Measurements from ENCODE around the gene GCNT4. TPM values are rescaled to one million over a fixed set of nuclear protein-coding genes. Genes with fewer than 3 reads are reported as not detected.

The GCNT4 gene
- polyA plus RNA-seq, 3 donors = 0.01 TPM; not detected in 2

DNA sequence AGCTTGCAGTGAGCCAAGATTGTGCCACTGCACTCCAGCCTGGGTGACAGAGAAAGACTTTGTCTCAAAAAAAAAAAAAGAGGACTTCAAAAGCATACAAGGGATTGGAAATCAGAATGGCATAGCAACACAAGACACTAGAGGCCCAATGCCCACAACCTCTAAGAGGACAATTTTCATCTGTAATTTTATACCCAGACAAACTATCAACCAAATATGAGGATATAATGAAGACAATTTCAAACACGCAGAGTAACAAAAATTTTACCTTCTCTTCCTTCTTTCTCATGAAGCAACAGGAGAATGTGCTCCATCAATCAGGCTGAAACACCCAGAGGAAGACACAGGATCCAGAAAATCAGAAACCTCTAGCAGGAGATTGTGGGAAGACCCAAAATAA, 46.8 kb downstream of the GCNT4 start:
- no peak overlapping the region for H3K9ac ChIP-seq (ENCODE audit: insufficient read depth, low read length, poor library complexity, severe bottlenecking)
- H3K4me2 ChIP-seq (replicated peaks; ENCODE audit: extremely low read depth, low read length, poor library complexity, severe bottlenecking) = no peak overlapping the region
- H3K9me3 Mint-ChIP-seq = peaks cover 9 to 20% (median 14%) of the 10 kb centered on the region in 7 donors
- H2AFZ ChIP-seq (ENCODE audit: insufficient read depth, low read depth, low read length, poor library complexity, severe bottlenecking) = no peak overlapping the region
- no peaks in the 10 kb centered on the region for H3K27me3 ChIP-seq (ENCODE audit: control insufficient read depth in 2 of 2, insufficient read depth in 2 of 2, low read length in 2 of 2)
- no peaks in the 10 kb centered on the region for H3K4me1 ChIP-seq (ENCODE audit: control insufficient read depth in 1 of 2, insufficient read depth in 2 of 2, low read length in 2 of 2)
- H3K4me3 ChIP-seq (replicated peaks in 1 of 3; ENCODE audit: low read depth in 2 of 3, low read length in 3 of 3) = no peak overlapping the region
- no peak overlapping the region for H3K27ac Mint-ChIP-seq
- TF ChIP-seq, protein P1, sequence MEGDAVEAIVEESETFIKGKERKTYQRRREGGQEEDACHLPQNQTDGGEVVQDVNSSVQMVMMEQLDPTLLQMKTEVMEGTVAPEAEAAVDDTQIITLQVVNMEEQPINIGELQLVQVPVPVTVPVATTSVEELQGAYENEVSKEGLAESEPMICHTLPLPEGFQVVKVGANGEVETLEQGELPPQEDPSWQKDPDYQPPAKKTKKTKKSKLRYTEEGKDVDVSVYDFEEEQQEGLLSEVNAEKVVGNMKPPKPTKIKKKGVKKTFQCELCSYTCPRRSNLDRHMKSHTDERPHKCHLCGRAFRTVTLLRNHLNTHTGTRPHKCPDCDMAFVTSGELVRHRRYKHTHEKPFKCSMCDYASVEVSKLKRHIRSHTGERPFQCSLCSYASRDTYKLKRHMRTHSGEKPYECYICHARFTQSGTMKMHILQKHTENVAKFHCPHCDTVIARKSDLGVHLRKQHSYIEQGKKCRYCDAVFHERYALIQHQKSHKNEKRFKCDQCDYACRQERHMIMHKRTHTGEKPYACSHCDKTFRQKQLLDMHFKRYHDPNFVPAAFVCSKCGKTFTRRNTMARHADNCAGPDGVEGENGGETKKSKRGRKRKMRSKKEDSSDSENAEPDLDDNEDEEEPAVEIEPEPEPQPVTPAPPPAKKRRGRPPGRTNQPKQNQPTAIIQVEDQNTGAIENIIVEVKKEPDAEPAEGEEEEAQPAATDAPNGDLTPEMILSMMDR (IDR thresholded peaks at IDR 0.05) = no peak
- no peaks in the 10 kb centered on the region for H3K4me1 Mint-ChIP-seq
- H3K36me3 Mint-ChIP-seq = no peaks in the 10 kb centered on the region
- intact Hi-C loops (cut with micrococcal nuclease) = no loop called here
- no peak overlapping the region for H3K27ac ChIP-seq (ENCODE audit: low read depth in 1 of 2, low read length in 2 of 2)
- no peaks in the 10 kb centered on the region for H4K20me1 ChIP-seq (ENCODE audit: insufficient read depth, low read length)
- H3K4me3 Mint-ChIP-seq = no peak overlapping the region
- H3K79me2 ChIP-seq (ENCODE audit: insufficient read depth, low read length) = no peaks in the 10 kb centered on the region
- no peaks in the 10 kb centered on the region for H3K36me3 ChIP-seq (replicated peaks in 1 of 2; ENCODE audit: control insufficient read depth in 1 of 2, insufficient read depth in 2 of 2, low read length in 2 of 2)
- H3K9me3 ChIP-seq (replicated peaks in 1 of 2; ENCODE audit: control insufficient read depth in 1 of 2, insufficient read depth in 1 of 2, low read length in 2 of 2) = peaks cover 10 to 12% of the 10 kb centered on the region in 2 donors
- no peak for DNase-seq
- no CpG with 5 or more reads among the region's 1 CpG for WGBS (ENCODE audit: insufficient coverage)
- peaks cover 0 to 3% (median 1%) of the 10 kb centered on the region in 3 donors for H3K27me3 Mint-ChIP-seq (ENCODE audit: low read depth in 3 of 3)

Small RNAs within 50 kb of the gene (small RNA-seq; reads per million reads assigned to genes)
- gene AC093259.1 (ENCODE audit: insufficient read length, low read depth) = not detected

Other genes starting within 250 kb of the GCNT4 start
- gene FAM169A, start 186.2 kb downstream of the GCNT4 start, polyA plus RNA-seq = not detected
- under 1 TPM in 1 of 3 donors, not detected in 2; 0.05 TPM for gene ANKRD31, start 184.3 kb upstream of the GCNT4 start, polyA plus RNA-seq

All from CD14-positive monocyte (primary cell).